OCI-LY3 (cell line): ENCODE results near the gene HIF3A.

Source experiments
- H2AFZ ChIP-seq: fragments of 200-600, 300-600 bp; shearing (Covaris generic); 2 replicates; pipeline ENCODE4 v1.6.0; 2014; ENCODE audit warnings: antibody characterized with exemption, low read depth, low read length
- H3K27ac ChIP-seq: fragments of 200-600, 300-600 bp; sonication (generic); 2 replicates; pipeline ENCODE4 v1.5.1; 2014; ENCODE audit warnings: mild to moderate bottlenecking, low read length, moderate library complexity, mixed read lengths
- H3K27me3 ChIP-seq: fragments of 200-600, 300-600 bp; sonication (generic); 2 replicates; pipeline ENCODE4 v1.6.1; 2014; ENCODE audit warnings: low read depth, low read length, mixed read lengths
- H3K36me3 ChIP-seq: fragments of 200-600, 300-600 bp; sonication (generic); replicated peaks from 2 replicates; pipeline ENCODE3; 2014; ENCODE audit warnings: low read depth, low read length, mixed read lengths
- H3K4me1 ChIP-seq: fragments of 300-600, 200-600 bp; sonication (generic); 2 replicates; pipeline ENCODE4 v1.6.1; 2014; ENCODE audit warnings: low read length, mixed read lengths
- H3K4me2 ChIP-seq: fragments of 200-600, 300-600 bp; sonication (generic); 2 replicates; pipeline ENCODE4 v1.6.1; 2014; ENCODE audit warnings: low read length, mixed read lengths
- H3K4me3 ChIP-seq: fragments of 300-600, 200-600 bp; sonication (generic); 2 replicates; pipeline ENCODE4 v1.5.1; 2014; ENCODE audit warnings: antibody characterized with exemption, mild to moderate bottlenecking, low read length, moderate library complexity
- H3K79me2 ChIP-seq: fragments of 300-600, 200-600 bp; shearing (Covaris generic); 2 replicates; pipeline ENCODE4 v1.6.1; 2014; ENCODE audit warnings: mild to moderate bottlenecking, low read length, mixed read lengths
- H3K9ac ChIP-seq: fragments of 300-600, 200-600 bp; shearing (Covaris generic); 2 replicates; pipeline ENCODE4 v1.6.0; 2014; ENCODE audit warnings: mild to moderate bottlenecking, low read length, moderate library complexity
- H3K9me3 ChIP-seq: fragments of 200-600, 300-600 bp; shearing (Covaris generic); 2 replicates; pipeline ENCODE4 v1.6.1; 2014; ENCODE audit warnings: low read length, mixed read lengths; ENCODE audit not compliant: insufficient read depth
- H4K20me1 ChIP-seq: fragments of 200-600, 300-600 bp; sonication (generic); 2 replicates; pipeline ENCODE4 v1.6.1; 2016; ENCODE audit warnings: low read length, mixed read lengths; ENCODE audit not compliant: insufficient read depth
- CTCF ChIP-seq: fragments of 200-600, 300-600 bp; sonication (generic); IDR thresholded peaks from 2 replicates; pipeline ENCODE4 v1.5.1; 2014; ENCODE audit warnings: antibody characterized with exemption, low read length, low read depth
- EZH2phosphoT487 ChIP-seq: fragments of 200-600 bp; shearing (Covaris generic); IDR thresholded peaks from 2 replicates; pipeline ENCODE4 v1.6.1; 2018; ENCODE audit warnings: antibody characterized with exemption, mixed run types, low read depth

HIF3A gene

GRCh38 chr19:46388311-46389095 is 91.7 kb downstream of the HIF3A start:
- Histone ChIP-seq H3K4me3 (no peak overlapping the region), H3K79me2 (no peaks in the 10 kb centered on the region), H3K27me3 (no peaks in the 10 kb centered on the region), H3K9me3 (no peaks in the 10 kb centered on the region), H3K27ac (no peak overlapping the region), H2AFZ (no peak overlapping the region), H3K9ac (no peak overlapping the region), H3K4me2 (no peak overlapping the region), H3K36me3 (peaks cover 71% of the 10 kb centered on the region), H3K4me1 (no peaks in the 10 kb centered on the region), H4K20me1 (no peaks in the 10 kb centered on the region)
- TF ChIP-seq EZH2phosphoT487: no peak
- no peak for TF ChIP-seq CTCF

DNA sequence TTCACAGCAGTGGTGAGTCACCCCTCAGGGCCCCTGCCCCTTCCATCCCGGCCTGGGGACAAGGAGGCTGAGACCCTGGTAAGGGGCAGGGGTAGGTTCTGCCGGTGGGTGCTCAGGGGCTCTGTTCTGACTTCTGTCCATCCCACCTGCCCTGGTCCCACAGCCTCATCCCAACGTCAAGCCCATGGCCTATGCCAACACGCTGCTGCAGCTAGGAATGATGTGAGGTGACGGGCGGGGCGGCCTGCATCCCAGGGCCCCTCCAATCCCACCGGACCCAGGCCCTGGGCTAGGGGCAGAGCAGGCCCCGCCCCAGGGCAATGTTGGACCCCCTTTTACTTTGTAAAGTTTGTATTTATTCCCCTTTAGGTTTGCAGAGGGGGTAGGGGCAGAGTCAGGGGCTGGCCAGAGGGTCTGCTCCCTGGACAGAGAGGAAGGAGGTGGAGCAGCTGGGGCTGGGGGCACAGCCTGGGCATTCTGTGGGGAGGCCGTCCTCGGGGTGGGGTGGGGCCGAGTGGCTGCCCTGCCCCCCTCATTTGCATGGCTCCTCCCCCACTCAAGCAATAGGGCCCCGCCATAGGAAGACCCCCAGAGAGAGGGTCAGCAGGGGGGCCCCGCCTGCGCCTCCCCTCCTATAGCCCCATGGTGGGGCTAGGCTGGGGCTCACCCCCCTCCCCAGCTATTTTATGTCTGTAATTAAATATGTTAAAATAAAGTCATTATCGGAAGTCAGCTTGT is 93.4 kb downstream of the HIF3A start:
- no peak overlapping the region for H3K9ac ChIP-seq
- H3K79me2 ChIP-seq: no peaks in the 10 kb centered on the region
- no peak overlapping the region for H3K4me2 ChIP-seq
- TF ChIP-seq EZH2phosphoT487: no peak
- no peak for TF ChIP-seq CTCF
- H3K27me3 ChIP-seq: no peaks in the 10 kb centered on the region
- H3K4me1 ChIP-seq: no peaks in the 10 kb centered on the region
- no peak overlapping the region for H3K27ac ChIP-seq
- peaks cover 57% of the 10 kb centered on the region for H3K36me3 ChIP-seq
- H3K9me3 ChIP-seq: no peaks in the 10 kb centered on the region
- H3K4me3 ChIP-seq: no peak overlapping the region
- H2AFZ ChIP-seq: no peak overlapping the region
- H4K20me1 ChIP-seq: no peaks in the 10 kb centered on the region

GRCh38 chr19:46390866-46391265 is 94.0 kb downstream of the HIF3A start:
- no peak overlapping the region for H2AFZ ChIP-seq
- no peak overlapping the region for H3K4me2 ChIP-seq
- no peak overlapping the region for H3K27ac ChIP-seq
- no peaks in the 10 kb centered on the region for H3K27me3 ChIP-seq
- peaks cover 54% of the 10 kb centered on the region for H3K36me3 ChIP-seq
- H3K4me1 ChIP-seq: no peaks in the 10 kb centered on the region
- no peak overlapping the region for H3K4me3 ChIP-seq
- no peak overlapping the region for H3K9ac ChIP-seq
- H4K20me1 ChIP-seq: no peaks in the 10 kb centered on the region
- no peaks in the 10 kb centered on the region for H3K9me3 ChIP-seq
- H3K79me2 ChIP-seq: no peaks in the 10 kb centered on the region
- TF ChIP-seq EZH2phosphoT487 (no peak), CTCF (no peak)
